ENCODE data around the gene UPK2. TPM values are rescaled to one million over a fixed set of nuclear protein-coding genes. Genes with fewer than 3 reads are reported as not detected.
A peak's percentile ranks its signal among the peaks of the same experiment; 100 is the strongest.

Gene UPK2
- total RNA-seq, 1 donor from 2014 or later: 0.22 TPM

DNA sequence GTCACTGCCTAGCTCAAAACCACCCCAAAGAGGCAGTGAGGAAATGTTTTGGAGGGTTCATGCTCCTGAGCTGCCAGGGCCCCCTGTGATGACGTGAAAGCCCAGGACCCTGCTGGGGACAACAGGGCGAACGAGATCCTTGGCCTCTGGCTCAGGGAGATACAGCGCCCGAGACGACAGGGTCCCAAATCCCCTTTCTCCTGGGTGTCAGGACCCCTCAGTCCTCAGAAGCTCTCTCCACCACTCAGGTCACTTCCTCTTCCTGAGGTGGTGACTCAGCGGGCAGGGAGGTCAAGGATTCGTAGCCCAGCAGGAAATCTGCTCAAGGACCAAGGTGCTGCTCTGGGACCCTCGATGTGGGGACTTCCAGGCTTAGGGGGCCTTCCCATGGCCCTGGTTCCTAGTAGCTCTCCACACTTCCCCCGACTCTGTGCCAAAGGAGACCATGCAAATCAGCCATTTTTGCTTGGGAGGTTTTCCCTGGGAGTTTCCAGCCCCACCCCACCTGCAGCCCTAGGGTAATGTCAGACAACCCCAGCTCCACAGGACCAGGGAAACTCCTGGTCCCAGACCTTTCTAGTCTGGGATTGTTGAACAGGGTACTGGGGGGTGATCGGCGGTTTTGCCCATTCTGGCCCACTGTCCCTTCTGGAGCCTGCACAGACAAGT lies 43.2 kb upstream of the UPK2 start:
- H3K4me1 Mint-ChIP-seq (ENCODE audit: low read depth): peaks cover 91% of the 10 kb centered on the region

DNA sequence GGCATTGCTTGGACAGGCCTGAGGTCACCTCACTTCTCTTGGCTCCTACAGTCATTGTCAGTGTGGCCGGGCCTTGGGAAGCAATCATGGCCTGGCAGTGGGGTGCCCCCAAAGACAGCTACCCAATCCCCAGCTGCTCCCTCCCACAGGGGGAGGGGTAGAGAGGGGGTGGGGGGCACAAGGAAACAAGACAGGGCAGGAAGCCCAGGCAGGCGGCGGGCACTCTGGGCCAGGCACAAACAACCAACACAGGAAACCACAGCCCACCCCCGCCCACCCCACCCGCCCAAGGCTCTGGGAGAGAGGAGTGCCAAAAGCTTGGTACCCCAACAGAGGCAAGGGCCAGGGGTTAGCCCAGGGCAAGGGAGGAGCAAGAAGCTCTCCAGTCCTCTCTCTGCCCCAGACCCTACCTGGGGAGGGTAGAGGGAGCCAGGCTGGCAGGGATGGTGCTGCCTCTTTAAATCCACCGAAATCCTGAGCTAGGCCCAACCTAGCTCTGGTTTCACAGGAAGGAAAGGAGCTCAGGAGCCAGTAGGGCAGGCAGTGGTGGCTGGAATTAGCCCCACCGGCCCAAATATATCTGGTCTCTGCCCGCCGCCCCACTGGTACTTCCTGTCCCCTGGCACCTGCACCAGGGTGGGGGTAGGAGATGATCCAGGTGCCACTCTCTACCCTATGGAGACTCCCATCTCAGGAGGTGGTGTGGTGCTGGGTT lies 42.5 kb upstream of the UPK2 start:
- Mint-ChIP-seq H3K4me1 (ENCODE audit: low read depth) (peaks cover 91% of the 10 kb centered on the region), H3K27ac (ENCODE audit: unreplicated experiment) (peak overlapping the region; percentile 100), H3K36me3 (ENCODE audit: low read depth) (no peaks in the 10 kb centered on the region), H3K27me3 (ENCODE audit: low read depth) (no peaks in the 10 kb centered on the region), H3K4me3 (ENCODE audit: unreplicated experiment) (peak overlapping the region; percentile 40), H3K9me3 (ENCODE audit: low read depth) (no peaks in the 10 kb centered on the region)
- no peak for DNase-seq (ENCODE audit: low spot score)
- TF ChIP-seq, protein P1, sequence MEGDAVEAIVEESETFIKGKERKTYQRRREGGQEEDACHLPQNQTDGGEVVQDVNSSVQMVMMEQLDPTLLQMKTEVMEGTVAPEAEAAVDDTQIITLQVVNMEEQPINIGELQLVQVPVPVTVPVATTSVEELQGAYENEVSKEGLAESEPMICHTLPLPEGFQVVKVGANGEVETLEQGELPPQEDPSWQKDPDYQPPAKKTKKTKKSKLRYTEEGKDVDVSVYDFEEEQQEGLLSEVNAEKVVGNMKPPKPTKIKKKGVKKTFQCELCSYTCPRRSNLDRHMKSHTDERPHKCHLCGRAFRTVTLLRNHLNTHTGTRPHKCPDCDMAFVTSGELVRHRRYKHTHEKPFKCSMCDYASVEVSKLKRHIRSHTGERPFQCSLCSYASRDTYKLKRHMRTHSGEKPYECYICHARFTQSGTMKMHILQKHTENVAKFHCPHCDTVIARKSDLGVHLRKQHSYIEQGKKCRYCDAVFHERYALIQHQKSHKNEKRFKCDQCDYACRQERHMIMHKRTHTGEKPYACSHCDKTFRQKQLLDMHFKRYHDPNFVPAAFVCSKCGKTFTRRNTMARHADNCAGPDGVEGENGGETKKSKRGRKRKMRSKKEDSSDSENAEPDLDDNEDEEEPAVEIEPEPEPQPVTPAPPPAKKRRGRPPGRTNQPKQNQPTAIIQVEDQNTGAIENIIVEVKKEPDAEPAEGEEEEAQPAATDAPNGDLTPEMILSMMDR (IDR thresholded peaks at IDR 0.05): no peak

More for the DNA sequence above, 43.2 kb upstream of the UPK2 start:
- peak overlapping the region; percentile 100 for H3K27ac Mint-ChIP-seq (ENCODE audit: unreplicated experiment)
- TF ChIP-seq, protein P1 (IDR thresholded peaks at IDR 0.05): no peak
- no peaks in the 10 kb centered on the region for H3K9me3 Mint-ChIP-seq (ENCODE audit: low read depth)
- DNase-seq (ENCODE audit: low spot score): no peak
- H3K36me3 Mint-ChIP-seq (ENCODE audit: low read depth): no peaks in the 10 kb centered on the region
- H3K27me3 Mint-ChIP-seq (ENCODE audit: low read depth): no peaks in the 10 kb centered on the region
- H3K4me3 Mint-ChIP-seq (ENCODE audit: unreplicated experiment): no peak overlapping the region

DNA sequence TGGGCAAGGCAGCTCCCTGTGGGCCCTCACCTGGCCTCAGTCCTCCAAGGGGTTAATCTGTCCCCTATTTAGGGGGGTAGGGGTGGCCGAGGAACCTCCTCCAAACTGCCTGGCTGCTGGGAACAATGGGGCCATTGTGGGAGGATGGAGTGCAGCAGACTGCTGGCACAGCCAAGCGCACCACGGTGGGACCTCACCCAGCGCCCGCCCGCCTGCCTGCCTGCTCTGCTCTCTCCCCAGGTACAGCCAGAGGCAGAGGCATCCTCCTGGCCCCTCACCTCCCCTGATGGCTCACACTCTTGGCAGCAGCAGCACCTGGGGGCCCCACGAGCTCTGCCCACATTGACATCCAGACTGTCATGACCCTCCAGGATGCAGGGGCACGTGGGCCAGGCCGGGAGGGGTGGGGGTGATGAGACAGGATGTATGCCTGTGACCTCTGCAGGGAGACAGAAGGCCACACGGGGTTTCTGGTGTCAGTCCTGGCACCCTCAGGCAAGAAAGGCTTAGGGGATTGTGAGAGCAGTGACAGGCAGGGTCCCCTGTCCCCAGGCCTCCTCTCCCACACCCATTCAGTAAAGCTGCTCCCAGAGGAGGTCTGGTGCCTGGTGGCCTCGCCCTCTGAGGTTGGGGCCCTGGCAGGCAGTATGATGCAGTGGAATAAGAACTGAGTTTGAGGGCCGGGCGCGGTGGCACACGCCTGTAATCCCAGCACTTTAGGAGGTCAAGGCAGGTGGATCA lies 41.8 kb upstream of the UPK2 start:
- Mint-ChIP-seq H3K36me3 (ENCODE audit: low read depth) (no peaks in the 10 kb centered on the region), H3K27ac (ENCODE audit: unreplicated experiment) (peak overlapping the region; percentile 100), H3K4me1 (ENCODE audit: low read depth) (peaks cover 91% of the 10 kb centered on the region), H3K9me3 (ENCODE audit: low read depth) (no peaks in the 10 kb centered on the region), H3K4me3 (ENCODE audit: unreplicated experiment) (peak overlapping the region; percentile 40), H3K27me3 (ENCODE audit: low read depth) (no peaks in the 10 kb centered on the region)
- DNase-seq (ENCODE audit: low spot score): no peak
- TF ChIP-seq, protein P1 (IDR thresholded peaks at IDR 0.05): no peak

DNA sequence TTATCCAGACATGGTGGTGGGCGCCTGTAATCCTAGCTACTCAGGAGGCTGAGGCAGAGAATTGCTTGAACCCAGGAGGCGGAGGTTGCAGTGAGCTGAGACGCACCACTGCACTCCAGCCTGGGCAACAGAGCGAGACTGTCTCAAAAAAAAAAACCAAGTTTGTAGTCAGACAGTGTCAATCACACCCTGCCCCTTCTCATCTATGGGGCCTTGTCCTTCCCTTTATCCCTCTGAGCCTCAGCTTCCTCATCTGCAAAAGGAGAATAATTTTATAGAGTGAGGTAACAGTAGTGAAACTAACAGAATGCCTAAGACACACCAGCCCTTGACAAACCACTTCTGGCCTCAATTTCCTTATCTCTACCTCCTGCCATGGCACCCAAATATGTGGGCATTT lies 41.1 kb upstream of the UPK2 start:
- Mint-ChIP-seq H3K36me3 (ENCODE audit: low read depth) (no peaks in the 10 kb centered on the region), H3K27ac (ENCODE audit: unreplicated experiment) (peak overlapping the region; percentile 100), H3K9me3 (ENCODE audit: low read depth) (no peaks in the 10 kb centered on the region), H3K4me3 (ENCODE audit: unreplicated experiment) (peak overlapping the region; percentile 40), H3K27me3 (ENCODE audit: low read depth) (no peaks in the 10 kb centered on the region), H3K4me1 (ENCODE audit: low read depth) (peaks cover 91% of the 10 kb centered on the region)
- no peak for DNase-seq (ENCODE audit: low spot score)
- TF ChIP-seq, protein P1 (IDR thresholded peaks at IDR 0.05): no peak

DNA sequence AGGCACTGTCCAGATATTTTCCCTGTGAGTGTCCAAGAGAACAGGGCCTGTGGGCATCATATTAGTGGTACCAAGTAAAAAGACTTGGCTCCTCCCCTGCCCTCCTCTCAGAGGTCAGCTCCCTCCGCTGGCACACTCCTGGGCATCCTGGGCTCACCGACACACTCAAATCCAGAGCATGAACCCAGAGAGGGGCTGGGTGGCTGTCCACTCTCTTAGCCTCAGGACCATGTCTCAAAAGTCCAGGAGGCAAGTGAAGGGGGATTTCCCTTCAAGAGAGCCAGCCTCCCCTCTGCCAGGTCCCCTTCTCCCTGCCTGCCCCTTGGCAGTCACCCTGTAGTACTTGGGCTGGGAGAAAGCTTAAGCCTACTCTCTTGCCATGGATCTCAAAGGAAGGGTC lies 40.7 kb upstream of the UPK2 start:
- DNase-seq (ENCODE audit: low spot score): no peak
- Mint-ChIP-seq H3K4me1 (ENCODE audit: low read depth) (peaks cover 95% of the 10 kb centered on the region), H3K27ac (ENCODE audit: unreplicated experiment) (peak overlapping the region; percentile 100), H3K9me3 (ENCODE audit: low read depth) (no peaks in the 10 kb centered on the region), H3K27me3 (ENCODE audit: low read depth) (no peaks in the 10 kb centered on the region), H3K36me3 (ENCODE audit: low read depth) (no peaks in the 10 kb centered on the region), H3K4me3 (ENCODE audit: unreplicated experiment) (no peak overlapping the region)
- TF ChIP-seq, protein P1 (IDR thresholded peaks at IDR 0.05): no peak
